Trophoblast cell (in vitro differentiated cells and primary cell): ENCODE measurements around the gene RFTN1.

Experiments used
- DNase-seq, 2 donors: peaks; one replicate each; pipeline ENCODE4 v3.0.0-alpha.2; 2016
- H2AFZ ChIP-seq: 2 replicates; pipeline ENCODE4 v1.6.1; 2013; ENCODE audit warnings: low read length, moderate library complexity, mild to moderate bottlenecking; ENCODE audit not compliant: insufficient read depth, poor library complexity
- H2AK5ac ChIP-seq: 2 replicates; pipeline ENCODE4 v1.6.1; 2013; ENCODE audit warnings: mild to moderate bottlenecking, low read length
- H2BK120ac ChIP-seq: 2 replicates; pipeline ENCODE4 v1.6.1; 2013; ENCODE audit warnings: low read length, mild to moderate bottlenecking, moderate library complexity; ENCODE audit not compliant: insufficient read depth, poor library complexity
- H2BK12ac ChIP-seq: 2 replicates; pipeline ENCODE4 v1.6.1; 2013; ENCODE audit warnings: mild to moderate bottlenecking, low read length, moderate library complexity
- H2BK5ac ChIP-seq: 2 replicates; pipeline ENCODE4 v1.6.1; 2013; ENCODE audit warnings: low read length, low read depth, moderate library complexity, mild to moderate bottlenecking; ENCODE audit not compliant: poor library complexity
- H3K14ac ChIP-seq: 2 replicates; pipeline ENCODE4 v1.6.1; 2013; ENCODE audit warnings: mild to moderate bottlenecking, low read length
- H3K18ac ChIP-seq: 2 replicates; pipeline ENCODE4 v1.6.1; 2013; ENCODE audit warnings: mild to moderate bottlenecking, low read length
- H3K23ac ChIP-seq: 2 replicates; pipeline ENCODE4 v1.6.1; 2013; ENCODE audit warnings: low read length
- H3K27ac ChIP-seq: 2 replicates; pipeline ENCODE4 v1.5.1; 2013; ENCODE audit warnings: low read depth, mild to moderate bottlenecking, inconsistent platforms, low read length, moderate library complexity
- H3K27me3 ChIP-seq: 2 replicates; pipeline ENCODE4 v1.6.1; 2013; ENCODE audit warnings: inconsistent platforms, mild to moderate bottlenecking, low read length, moderate library complexity; ENCODE audit not compliant: insufficient read depth
- H3K36me3 ChIP-seq, 2 experiments: 1 replicate in 1 of 2; 2 replicates in 1 of 2; pipeline ENCODE4 v1.6.1; 2013; ENCODE audit warnings: low read length in 2 of 2, mild to moderate bottlenecking in 2 of 2, moderate library complexity in 1 of 2; ENCODE audit not compliant: insufficient read depth in 2 of 2, control insufficient read depth in 1 of 2
- H3K4ac ChIP-seq: 2 replicates; pipeline ENCODE4 v1.6.1; 2013; ENCODE audit warnings: low read depth, mild to moderate bottlenecking, low read length, moderate library complexity
- H3K4me1 ChIP-seq, 2 experiments: 1 replicate in 1 of 2; 2 replicates in 1 of 2; pipeline ENCODE4 v1.6.1; 2013; ENCODE audit warnings: low read length in 2 of 2, mild to moderate bottlenecking in 2 of 2, moderate library complexity in 1 of 2; ENCODE audit not compliant: insufficient read depth in 2 of 2, control insufficient read depth in 1 of 2
- H3K4me2 ChIP-seq: 2 replicates; pipeline ENCODE4 v1.6.1; 2013; ENCODE audit warnings: inconsistent platforms, mild to moderate bottlenecking, low read length, moderate library complexity
- H3K4me3 ChIP-seq: 2 replicates; pipeline ENCODE4 v1.5.1; 2013; ENCODE audit warnings: mild to moderate bottlenecking, low read depth, low read length, inconsistent platforms
- H3K79me1 ChIP-seq: one replicate; pipeline ENCODE4 v1.6.1; 2013; ENCODE audit warnings: low read length
- H3K79me2 ChIP-seq: 2 replicates; pipeline ENCODE4 v1.6.1; 2013; ENCODE audit warnings: low read length, mild to moderate bottlenecking; ENCODE audit not compliant: control insufficient read depth, insufficient read depth, poor library complexity
- H3K9ac ChIP-seq: 2 replicates; pipeline ENCODE4 v1.6.1; 2013; ENCODE audit warnings: mild to moderate bottlenecking, low read length
- H3K9me3 ChIP-seq: 2 replicates; pipeline ENCODE4 v1.6.1; 2013; ENCODE audit warnings: low read depth, mild to moderate bottlenecking, control low read depth, inconsistent platforms, low read length; ENCODE audit not compliant: insufficient read depth
- H4K12ac ChIP-seq: 2 replicates; pipeline ENCODE4 v1.6.1; 2013; ENCODE audit warnings: low read depth, mild to moderate bottlenecking, low read length, moderate library complexity
- H4K8ac ChIP-seq: 2 replicates; pipeline ENCODE4 v1.6.1; 2013; ENCODE audit warnings: low read depth, mild to moderate bottlenecking, low read length, moderate library complexity
- H4K91ac ChIP-seq: one replicate; pipeline ENCODE4 v1.6.1; 2013; ENCODE audit warnings: low read depth, mild to moderate bottlenecking, low read length, moderate library complexity
- WGBS: extraction: QIAGEN DNeasy Blood & Tissue Kit; methylation state at CpG from one replicate; pipeline ENCODE4 v1.1.7; 2013; ENCODE audit warnings: missing lambda C conversion rate; ENCODE audit not compliant: insufficient read length, insufficient coverage; ENCODE audit errors: extremely low coverage; 5-methylcytosine and 5-hydroxymethylcytosine counted together

RFTN1 gene

GRCh38 chr3:16286751-16287543, 226.6 kb downstream of the RFTN1 start:
- H2BK5ac ChIP-seq = no peak overlapping the region
- no peak overlapping the region for H3K14ac ChIP-seq
- H3K4me1 ChIP-seq = no peaks in the 10 kb centered on the region
- no peak overlapping the region for H3K4me3 ChIP-seq
- no peak overlapping the region for H3K9ac ChIP-seq
- no peak overlapping the region for H3K27ac ChIP-seq
- peaks cover 0 to 5% of the 10 kb centered on the region in 2 experiments for H3K36me3 ChIP-seq
- no CpG with 5 or more reads among the region's 6 CpGs for WGBS
- no peak overlapping the region for H2BK120ac ChIP-seq
- no peak overlapping the region for H2AFZ ChIP-seq
- H3K18ac ChIP-seq = no peak overlapping the region
- no peaks in the 10 kb centered on the region for H3K27me3 ChIP-seq
- H4K91ac ChIP-seq = no peak overlapping the region
- no peaks in the 10 kb centered on the region for H3K79me1 ChIP-seq
- H4K8ac ChIP-seq = no peak overlapping the region
- H3K23ac ChIP-seq = no peak overlapping the region
- no peaks in the 10 kb centered on the region for H3K79me2 ChIP-seq
- H3K4me2 ChIP-seq = no peak overlapping the region
- H3K9me3 ChIP-seq = no peaks in the 10 kb centered on the region
- H3K4ac ChIP-seq = no peak overlapping the region
- no peak overlapping the region for H2AK5ac ChIP-seq
- no peak overlapping the region for H2BK12ac ChIP-seq
- no peak overlapping the region for H4K12ac ChIP-seq
- DNase-seq = no peak

- Histone ChIP-seq H4K12ac (no peak overlapping the region), H3K27me3 (no peaks in the 10 kb centered on the region), H2AK5ac (no peak overlapping the region), H4K91ac (no peak overlapping the region), H3K14ac (no peak overlapping the region), H3K4me2 (no peak overlapping the region), H3K9me3 (no peaks in the 10 kb centered on the region), H3K4me3 (no peak overlapping the region), H3K79me2 (no peaks in the 10 kb centered on the region), H2BK12ac (no peak overlapping the region), H3K23ac (no peak overlapping the region), H3K18ac (no peak overlapping the region), H3K4me1 (no peaks in the 10 kb centered on the region), H3K4ac (no peak overlapping the region), H3K27ac (no peak overlapping the region), H2BK5ac (no peak overlapping the region), H4K8ac (no peak overlapping the region), H2BK120ac (no peak overlapping the region), H3K9ac (no peak overlapping the region), H3K79me1 (no peaks in the 10 kb centered on the region), H3K36me3 (peaks cover 0 to 5% of the 10 kb centered on the region in 2 experiments), H2AFZ (no peak overlapping the region)
- no peak for DNase-seq
- WGBS = no CpG with 5 or more reads among the region's 3 CpGs
Observed at GRCh38 chr3:16286161-16286560, 227.3 kb downstream of the RFTN1 start.

- H3K4ac ChIP-seq = no peak overlapping the region
- no peak overlapping the region for H2BK5ac ChIP-seq
- no peak overlapping the region for H3K18ac ChIP-seq
- H4K12ac ChIP-seq = no peak overlapping the region
- H3K4me1 ChIP-seq = no peaks in the 10 kb centered on the region
- no peak overlapping the region for H3K9ac ChIP-seq
- H3K23ac ChIP-seq = no peak overlapping the region
- H2AK5ac ChIP-seq = no peak overlapping the region
- no peak overlapping the region for H3K14ac ChIP-seq
- no peak overlapping the region for H2AFZ ChIP-seq
- H2BK12ac ChIP-seq = no peak overlapping the region
- WGBS = no CpG with 5 or more reads among the region's 1 CpG
- no peaks in the 10 kb centered on the region for H3K9me3 ChIP-seq
- H3K27ac ChIP-seq = no peak overlapping the region
- no peak overlapping the region for H2BK120ac ChIP-seq
- H3K4me2 ChIP-seq = no peak overlapping the region
- no peak overlapping the region for H3K4me3 ChIP-seq
- no peaks in the 10 kb centered on the region for H3K79me2 ChIP-seq
- H3K27me3 ChIP-seq = no peaks in the 10 kb centered on the region
- peaks cover 0 to 5% of the 10 kb centered on the region in 2 experiments for H3K36me3 ChIP-seq
- no peaks in the 10 kb centered on the region for H3K79me1 ChIP-seq
- DNase-seq = no peak
- H4K8ac ChIP-seq = no peak overlapping the region
- no peak overlapping the region for H4K91ac ChIP-seq
Observed at GRCh38 chr3:16284633-16285032, 228.9 kb downstream of the RFTN1 start.

GRCh38 chr3:16280671-16281070, 232.8 kb downstream of the RFTN1 start:
- no peak overlapping the region for H3K27ac ChIP-seq
- no peak overlapping the region for H4K12ac ChIP-seq
- no peak for DNase-seq
- no peak overlapping the region for H2BK120ac ChIP-seq
- H3K4ac ChIP-seq = no peak overlapping the region
- no peak overlapping the region for H3K4me3 ChIP-seq
- no peak overlapping the region for H3K9ac ChIP-seq
- WGBS = no CpG with 5 or more reads among the region's 2 CpGs
- H2BK12ac ChIP-seq = no peak overlapping the region
- no peaks in the 10 kb centered on the region for H3K27me3 ChIP-seq
- no peaks in the 10 kb centered on the region for H3K79me2 ChIP-seq
- no peak overlapping the region for H3K4me2 ChIP-seq
- no peak overlapping the region for H2BK5ac ChIP-seq
- no peak overlapping the region for H2AFZ ChIP-seq
- no peak overlapping the region for H3K14ac ChIP-seq
- H4K8ac ChIP-seq = no peak overlapping the region
- no peak overlapping the region for H4K91ac ChIP-seq
- no peaks in the 10 kb centered on the region for H3K4me1 ChIP-seq
- H3K23ac ChIP-seq = no peak overlapping the region
- H3K79me1 ChIP-seq = no peaks in the 10 kb centered on the region
- H3K18ac ChIP-seq = no peak overlapping the region
- no peak overlapping the region for H2AK5ac ChIP-seq
- no peaks in the 10 kb centered on the region for H3K9me3 ChIP-seq
- H3K36me3 ChIP-seq = peaks cover 0 to 6% of the 10 kb centered on the region in 2 experiments
